ENCODE data around the gene CDK2AP2.

GRCh38 chr11:67497656-67498291 is 10.2 kb downstream of the CDK2AP2 start:
- TF ChIP-seq CTCF (IDR thresholded peaks at IDR 0.05) (no peak), EZH2 (IDR thresholded peaks at IDR 0.05; ENCODE audit: borderline replicate concordance, insufficient read depth, low read depth, low read length, poor library complexity, severe bottlenecking) (no peak)
